Smooth muscle cell (in vitro differentiated cells): ENCODE measurements around the gene FMC1. TPM values are rescaled to one million over a fixed set of nuclear protein-coding genes. Genes with fewer than 3 reads are reported as not detected.

Experiments
- DNase-seq: peaks from one replicate; lab custom pipeline; 2025; ENCODE audit not compliant: unreplicated experiment; lab: John Stamatoyannopoulos, UW
- H2AFZ ChIP-seq: fragments of 200-600 bp; sonication (generic); 2 replicates; pipeline ENCODE4 v1.6.0; 2016; ENCODE audit warnings: antibody characterized with exemption, low read depth, mild to moderate bottlenecking
- H3F3A ChIP-seq: fragments of 200-600 bp; sonication (generic); 2 replicates; pipeline ENCODE4 v1.6.0; 2017; ENCODE audit warnings: antibody characterized with exemption, low read depth
- H3K27ac ChIP-seq: fragments of 200-600 bp; sonication (generic); 2 replicates; pipeline ENCODE4 v1.5.1; 2016; ENCODE audit warnings: low read depth, mild to moderate bottlenecking
- H3K27me3 ChIP-seq: fragments of 200-600 bp; sonication (generic); 2 replicates; pipeline ENCODE4 v1.6.1; 2016; ENCODE audit warnings: low read depth, mild to moderate bottlenecking
- H3K36me3 ChIP-seq: fragments of 200-600 bp; sonication (generic); 2 replicates; pipeline ENCODE4 v1.5.1; 2016; ENCODE audit warnings: low read depth
- H3K4me1 ChIP-seq: fragments of 200-600 bp; sonication (generic); 2 replicates; pipeline ENCODE4 v1.5.1; 2016; ENCODE audit warnings: low read depth
- H3K4me2 ChIP-seq: fragments of 200-600 bp; sonication (generic); 2 replicates; pipeline ENCODE4 v1.6.0; 2016; ENCODE audit warnings: mild to moderate bottlenecking
- H3K4me3 ChIP-seq: fragments of 200-600 bp; sonication (generic); 2 replicates; pipeline ENCODE4 v1.5.1; 2016; ENCODE audit warnings: mild to moderate bottlenecking
- H3K79me2 ChIP-seq: fragments of 200-600 bp; sonication (generic); 2 replicates; pipeline ENCODE4 v1.6.0; 2016; ENCODE audit warnings: low read depth, mild to moderate bottlenecking
- H3K9ac ChIP-seq: fragments of 200-600 bp; sonication (generic); 2 replicates; pipeline ENCODE4 v1.6.0; 2016; ENCODE audit warnings: low read depth
- H3K9me3 ChIP-seq: fragments of 200-600 bp; sonication (generic); replicated peaks from 2 replicates; pipeline ENCODE4 v1.5.1; 2016; ENCODE audit warnings: low read depth
- H4K20me1 ChIP-seq: fragments of 200-600 bp; sonication (generic); 2 replicates; pipeline ENCODE4 v1.6.0; 2016; ENCODE audit warnings: low read depth
- CTCF ChIP-seq: fragments of 200-600 bp; sonication (generic); IDR thresholded peaks from 2 replicates; pipeline ENCODE4 v1.5.1; 2017; ENCODE audit warnings: borderline replicate concordance, mild to moderate bottlenecking, antibody characterized with exemption; ENCODE audit not compliant: insufficient read depth, poor library complexity, severe bottlenecking
- WGBS: methylation state at CpG from one replicate; pipeline ENCODE4 v1.1.7; 2016; ENCODE audit warnings: low lambda C conversion rate; 5-methylcytosine and 5-hydroxymethylcytosine counted together
- polyA plus RNA-seq: library from polyadenylated mRNA; unstranded; fragments of >200 nt; fragmentation: Nextera tagmentation; extraction: Ambion mirVana; gene quantifications from 2 replicates; pipeline ENCODE4 v1.2.1, GENCODE V29; 2016
- total RNA-seq: library from RNA; depleted of rRNA; stranded (reverse); fragments of >200 nt; gene quantifications from 2 replicates; pipeline ENCODE4 v1.2.3, GENCODE V29; 2014

Gene FMC1
- total and polyA plus RNA-seq, 2 experiments from 2014 or later, result 4.8 to 16.1 TPM

- no peak overlapping the region for H3K4me3 ChIP-seq
- no peaks in the 10 kb centered on the region for H3K9me3 ChIP-seq
- H4K20me1 ChIP-seq, result peaks cover 100% of the 10 kb centered on the region
- DNase-seq, result no peak
- no peak overlapping the region for H3K27ac ChIP-seq
- no peak for TF ChIP-seq CTCF
- no peaks in the 10 kb centered on the region for H3K4me1 ChIP-seq
- no peak overlapping the region for H3K4me2 ChIP-seq
- WGBS, result 79% methylated on average over 1 of the region's 1 CpG
- H3K9ac ChIP-seq, result no peak overlapping the region
- no peaks in the 10 kb centered on the region for H3F3A ChIP-seq
- no peak overlapping the region for H2AFZ ChIP-seq
- H3K27me3 ChIP-seq, result no peaks in the 10 kb centered on the region
- H3K36me3 ChIP-seq, result peaks cover 7% of the 10 kb centered on the region
- H3K79me2 ChIP-seq, result peaks cover 100% of the 10 kb centered on the region
Observed at GRCh38 chr7:139370943-139371313, 29.8 kb downstream of the FMC1 start.

- no peak for TF ChIP-seq CTCF
- no peaks in the 10 kb centered on the region for H3F3A ChIP-seq
Observed at GRCh38 chr7:139374246-139374645, 33.1 kb downstream of the FMC1 start.

GRCh38 chr7:139382439-139382838 lies 41.3 kb downstream of the FMC1 start:
- no peaks in the 10 kb centered on the region for H3K4me1 ChIP-seq
- H3F3A ChIP-seq, result no peaks in the 10 kb centered on the region
- H3K4me2 ChIP-seq, result no peak overlapping the region
- H3K9ac ChIP-seq, result no peak overlapping the region
- no peaks in the 10 kb centered on the region for H3K9me3 ChIP-seq
- peaks cover 80% of the 10 kb centered on the region for H3K79me2 ChIP-seq
- no peak overlapping the region for H2AFZ ChIP-seq
- peaks cover 94% of the 10 kb centered on the region for H4K20me1 ChIP-seq
- H3K27ac ChIP-seq, result no peak overlapping the region
- H3K4me3 ChIP-seq, result no peak overlapping the region
- peaks cover 10% of the 10 kb centered on the region for H3K36me3 ChIP-seq
- no peak for DNase-seq
- 87% methylated on average over 6 of the region's 6 CpGs for WGBS
- TF ChIP-seq CTCF, result no peak
- no peaks in the 10 kb centered on the region for H3K27me3 ChIP-seq

More at GRCh38 chr7:139374246-139374645, 33.1 kb downstream of the FMC1 start:
- no peak for DNase-seq
- Histone ChIP-seq H3K4me2 (no peak overlapping the region), H3K4me3 (no peak overlapping the region), H3K36me3 (peaks cover 16% of the 10 kb centered on the region), H4K20me1 (peaks cover 97% of the 10 kb centered on the region), H3K9me3 (no peaks in the 10 kb centered on the region), H3K9ac (no peak overlapping the region), H3K27ac (no peak overlapping the region), H3K27me3 (no peaks in the 10 kb centered on the region), H3K79me2 (peaks cover 84% of the 10 kb centered on the region), H2AFZ (no peak overlapping the region), H3K4me1 (no peaks in the 10 kb centered on the region)
- 95% methylated on average over 6 of the region's 6 CpGs for WGBS

GRCh38 chr7:139384611-139385010 lies 43.5 kb downstream of the FMC1 start:
- Histone ChIP-seq H3K9me3 (no peaks in the 10 kb centered on the region), H3K27ac (no peak overlapping the region), H3K27me3 (no peaks in the 10 kb centered on the region), H4K20me1 (peaks cover 97% of the 10 kb centered on the region), H3K4me1 (no peaks in the 10 kb centered on the region), H3K4me2 (no peak overlapping the region), H3K79me2 (peaks cover 87% of the 10 kb centered on the region), H3K36me3 (peaks cover 8% of the 10 kb centered on the region), H3K4me3 (no peak overlapping the region), H3F3A (no peaks in the 10 kb centered on the region), H3K9ac (no peak overlapping the region), H2AFZ (no peak overlapping the region)
- 99% methylated on average over 3 of the region's 3 CpGs for whole genome bisulfite sequencing
- TF ChIP-seq CTCF, result no peak
- no peak for DNase-seq
